DOHH2 (cell line): ENCODE data around the gene ATP6V1G3.

Source experiments
- H3F3A ChIP-seq: fragments of 200-600 bp; sonication (generic), shearing (Covaris generic); 2 replicates; pipeline ENCODE4 v1.6.0; 2016; ENCODE audit warnings: antibody characterized with exemption, mild to moderate bottlenecking; ENCODE audit not compliant: control insufficient read depth, insufficient read depth
- H3K27ac ChIP-seq: fragments of 200-600 bp; sonication (generic); 2 replicates; pipeline ENCODE4 v1.5.1; 2014; ENCODE audit warnings: low read depth, mild to moderate bottlenecking, low read length, moderate library complexity
- H3K27me3 ChIP-seq: fragments of 200-600 bp; sonication (generic); 2 replicates; pipeline ENCODE4 v1.6.1; 2014; ENCODE audit warnings: mild to moderate bottlenecking, low read length, mixed read lengths; ENCODE audit not compliant: control insufficient read depth
- H3K36me3 ChIP-seq: fragments of 200-600 bp; sonication (generic); 2 replicates; pipeline ENCODE4 v1.6.1; 2014; ENCODE audit warnings: mild to moderate bottlenecking, low read length, moderate library complexity, mixed read lengths; ENCODE audit not compliant: control insufficient read depth
- H3K4me1 ChIP-seq: fragments of 200-600 bp; sonication (generic); 2 replicates; pipeline ENCODE4 v1.6.1; 2014; ENCODE audit warnings: mild to moderate bottlenecking, low read length, mixed read lengths; ENCODE audit not compliant: control insufficient read depth
- H3K4me2 ChIP-seq: fragments of 200-600 bp; sonication (generic); 2 replicates; pipeline ENCODE4 v1.6.0; 2014; ENCODE audit warnings: mild to moderate bottlenecking, low read length, moderate library complexity
- H3K4me3 ChIP-seq: fragments of 200-600 bp; sonication (generic); 2 replicates; pipeline ENCODE4 v1.5.1; 2014; ENCODE audit warnings: mild to moderate bottlenecking, low read length, mixed read lengths
- H3K79me2 ChIP-seq: fragments of 200-600 bp; sonication (generic); 2 replicates; pipeline ENCODE4 v1.6.1; 2014; ENCODE audit warnings: mild to moderate bottlenecking, low read length, mixed read lengths; ENCODE audit not compliant: control insufficient read depth
- H3K9me2 ChIP-seq: fragments of 200-600 bp; sonication (generic); replicated peaks from 2 replicates; pipeline ENCODE4 v1.6.1; 2014; ENCODE audit warnings: mild to moderate bottlenecking, low read length, mixed read lengths; ENCODE audit not compliant: control insufficient read depth
- H3K9me3 ChIP-seq: fragments of 200-600 bp; sonication (generic); 2 replicates; pipeline ENCODE4 v1.6.1; 2014; ENCODE audit warnings: antibody characterized with exemption, low read length, mixed read lengths; ENCODE audit not compliant: control insufficient read depth, insufficient read depth
- H4K20me1 ChIP-seq: fragments of 200-600 bp; sonication (generic); 2 replicates; pipeline ENCODE4 v1.6.0; 2014; ENCODE audit warnings: low read depth, mild to moderate bottlenecking, antibody characterized with exemption, low read length, moderate library complexity; ENCODE audit not compliant: control insufficient read depth, insufficient read depth
- CTCF ChIP-seq: fragments of 200-600 bp; sonication (generic); IDR thresholded peaks from one replicate; pipeline ENCODE4 v1.5.1; 2014; ENCODE audit warnings: antibody characterized with exemption, mild to moderate bottlenecking, low read depth, low read length; ENCODE audit not compliant: poor library complexity, severe bottlenecking
- EZH2phosphoT487 ChIP-seq: fragments of 200-600 bp; sonication (generic); IDR thresholded peaks from 2 replicates; pipeline ENCODE4 v1.6.1; 2017; ENCODE audit warnings: borderline replicate concordance, mild to moderate bottlenecking, antibody characterized with exemption, low read length, moderate library complexity, mixed read lengths

The ATP6V1G3 gene

GRCh38 chr1:198519639-198520501 is 20.6 kb downstream of the ATP6V1G3 start:
- H3K27ac ChIP-seq = no peak overlapping the region
- no peaks in the 10 kb centered on the region for H3K79me2 ChIP-seq
- H4K20me1 ChIP-seq = no peaks in the 10 kb centered on the region
- H3K9me3 ChIP-seq = no peaks in the 10 kb centered on the region
- H3F3A ChIP-seq = no peaks in the 10 kb centered on the region
- no peak overlapping the region for H3K4me3 ChIP-seq
- peak overlapping the region; percentile 44; the same call in 1 of the 2 replicates for H3K4me2 ChIP-seq
- H3K9me2 ChIP-seq = no peaks in the 10 kb centered on the region
- peaks cover 40% of the 10 kb centered on the region for H3K4me1 ChIP-seq
- no peak for TF ChIP-seq CTCF
- TF ChIP-seq EZH2phosphoT487 = no peak
- H3K36me3 ChIP-seq = no peaks in the 10 kb centered on the region
- H3K27me3 ChIP-seq = no peaks in the 10 kb centered on the region

GRCh38 chr1:198517623-198518199 is 22.8 kb downstream of the ATP6V1G3 start:
- no peaks in the 10 kb centered on the region for H3K79me2 ChIP-seq
- TF ChIP-seq EZH2phosphoT487 (no peak), CTCF (no peak)
- H3K36me3 ChIP-seq = no peaks in the 10 kb centered on the region
- H3K4me2 ChIP-seq = no peak overlapping the region
- no peaks in the 10 kb centered on the region for H3K27me3 ChIP-seq
- peaks cover 31% of the 10 kb centered on the region for H3K4me1 ChIP-seq
- no peaks in the 10 kb centered on the region for H4K20me1 ChIP-seq
- no peaks in the 10 kb centered on the region for H3K9me2 ChIP-seq
- no peak overlapping the region for H3K27ac ChIP-seq
- H3K4me3 ChIP-seq = no peak overlapping the region
- H3K9me3 ChIP-seq = no peaks in the 10 kb centered on the region
- H3F3A ChIP-seq = no peaks in the 10 kb centered on the region

GRCh38 chr1:198500096-198500495 is 40.4 kb downstream of the ATP6V1G3 start:
- Histone ChIP-seq H3K36me3 (no peaks in the 10 kb centered on the region), H3K79me2 (no peaks in the 10 kb centered on the region), H3K9me3 (peaks cover 11% of the 10 kb centered on the region; the same call in 1 of the 2 replicates), H3F3A (no peaks in the 10 kb centered on the region; the same call in 1 of the 2 replicates), H3K9me2 (no peaks in the 10 kb centered on the region), H3K27ac (no peak overlapping the region), H3K4me3 (no peak overlapping the region), H3K4me1 (peaks cover 17% of the 10 kb centered on the region), H3K27me3 (no peaks in the 10 kb centered on the region), H4K20me1 (no peaks in the 10 kb centered on the region), H3K4me2 (no peak overlapping the region)
- no peak for TF ChIP-seq EZH2phosphoT487
- TF ChIP-seq CTCF = no peak
